ENCODE data around the gene SP2. TPM values are rescaled to one million over a fixed set of nuclear protein-coding genes. Genes with fewer than 3 reads are reported as not detected.
A peak's percentile ranks its signal among the peaks of the same experiment; 100 is the strongest.

The SP2 gene
- total and polyA plus RNA-seq, 2 of the 13 experiments (the other 11 are each of a cell fraction or from before 2014, with no cell fraction given): 1.4 to 4.8 TPM

DNA sequence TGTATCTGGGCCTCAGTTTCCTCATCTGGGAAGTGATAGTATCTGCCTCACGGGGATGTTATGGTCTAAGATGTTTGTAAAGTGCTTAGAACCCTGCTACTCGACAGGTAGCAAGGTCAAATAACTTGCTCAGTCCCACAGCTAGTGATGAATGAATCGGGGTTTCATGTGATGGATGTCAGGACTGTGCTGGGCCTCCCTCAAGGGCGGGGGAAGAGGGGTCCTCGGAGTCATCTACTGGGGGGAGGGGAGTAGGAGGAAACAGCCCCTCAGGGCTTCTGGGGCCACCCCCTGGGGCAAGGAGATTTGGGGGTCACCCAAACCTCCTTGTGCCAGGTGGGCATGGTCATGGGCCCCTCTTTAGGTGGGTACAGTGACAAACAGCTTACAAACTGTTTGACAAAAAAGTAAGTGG, 46.1 kb downstream of the SP2 start (continued):
- TF ChIP-seq, protein P1, sequence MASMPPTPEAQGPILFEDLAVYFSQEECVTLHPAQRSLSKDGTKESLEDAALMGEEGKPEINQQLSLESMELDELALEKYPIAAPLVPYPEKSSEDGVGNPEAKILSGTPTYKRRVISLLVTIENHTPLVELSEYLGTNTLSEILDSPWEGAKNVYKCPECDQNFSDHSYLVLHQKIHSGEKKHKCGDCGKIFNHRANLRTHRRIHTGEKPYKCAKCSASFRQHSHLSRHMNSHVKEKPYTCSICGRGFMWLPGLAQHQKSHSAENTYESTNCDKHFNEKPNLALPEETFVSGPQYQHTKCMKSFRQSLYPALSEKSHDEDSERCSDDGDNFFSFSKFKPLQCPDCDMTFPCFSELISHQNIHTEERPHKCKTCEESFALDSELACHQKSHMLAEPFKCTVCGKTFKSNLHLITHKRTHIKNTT (CRISPR knock-in tag; IDR thresholded peaks at IDR 0.05): no peak
- no peak for TF ChIP-seq NFE2L2 (IDR thresholded peaks at IDR 0.05; ENCODE audit: low read length)

DNA sequence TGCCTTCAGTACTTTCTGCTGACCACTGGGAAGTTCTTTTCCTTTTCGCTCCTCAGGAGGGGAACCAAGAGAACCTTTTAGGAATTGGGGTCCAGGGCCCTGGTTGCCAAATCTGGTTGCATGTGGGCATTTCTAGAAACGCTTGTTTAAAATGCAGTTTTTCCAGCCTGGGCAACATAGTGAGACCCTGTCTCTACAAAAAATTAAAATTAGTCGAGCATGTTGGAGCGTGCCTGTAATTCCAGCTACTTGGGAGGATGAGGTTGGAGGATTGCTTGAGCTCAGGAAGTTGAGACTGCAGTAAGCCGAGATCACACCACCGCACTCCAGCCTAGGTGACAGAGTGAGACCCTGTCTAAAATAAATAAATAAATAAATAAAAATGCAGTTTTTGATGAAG, 46.5 kb downstream of the SP2 start:
- no peak for DNase-seq (ENCODE audit: low spot score)
- Histone ChIP-seq H3K9me3 (ENCODE audit: low read length) (no peaks in the 10 kb centered on the region), H3K4me2 (ENCODE audit: low read depth, low read length) (peak overlapping the region; percentile 97), H3K36me3 (replicated peaks in 1 of 2; ENCODE audit: control insufficient read depth in 1 of 2, insufficient read depth in 2 of 2, low read length in 2 of 2) (peaks cover 6 to 35% of the 10 kb centered on the region in 2 experiments), H3K27ac (ENCODE audit: extremely low read length, insufficient read depth, low read length) (peak overlapping the region; percentile 95), H3K4me3 (replicated peaks in 1 of 3; ENCODE audit: insufficient read depth in 1 of 3, low read depth in 2 of 3, low read length in 3 of 3) (peak overlapping the region; percentile 75 to 87 (median 76)), H3K79me2 (ENCODE audit: insufficient read depth, low read length) (peaks cover 20% of the 10 kb centered on the region), H3K27me3 (ENCODE audit: control insufficient read depth in 1 of 2, insufficient read depth in 2 of 2, low read length in 2 of 2) (no peaks in the 10 kb centered on the region), H2AFZ (ENCODE audit: low read length) (no peak overlapping the region), H3K4me1 (ENCODE audit: insufficient read depth, low read length) (peaks cover 87% of the 10 kb centered on the region), H3K9ac (ENCODE audit: insufficient read depth, low read depth, low read length) (peak overlapping the region; percentile 90), H4K20me1 (ENCODE audit: insufficient read depth, low read length) (no peaks in the 10 kb centered on the region)
- BruUV-seq (replicated peaks): no TSS peak
- intact Hi-C loops (cut with micrococcal nuclease; ENCODE audit: unreplicated experiment) (no loop called here), in situ Hi-C loops (cut with HindIII; ENCODE audit: extremely low pct_ligation_motif_present, low pct_unique_long_range_greater_than_20kb) (no loop called here)
- ATAC-seq: no peak
- CTCF ChIA-PET (ENCODE audit: low intra/inter-chr PET ratio, low total read pairs): no interaction called here
- TF ChIP-seq, protein P2, sequence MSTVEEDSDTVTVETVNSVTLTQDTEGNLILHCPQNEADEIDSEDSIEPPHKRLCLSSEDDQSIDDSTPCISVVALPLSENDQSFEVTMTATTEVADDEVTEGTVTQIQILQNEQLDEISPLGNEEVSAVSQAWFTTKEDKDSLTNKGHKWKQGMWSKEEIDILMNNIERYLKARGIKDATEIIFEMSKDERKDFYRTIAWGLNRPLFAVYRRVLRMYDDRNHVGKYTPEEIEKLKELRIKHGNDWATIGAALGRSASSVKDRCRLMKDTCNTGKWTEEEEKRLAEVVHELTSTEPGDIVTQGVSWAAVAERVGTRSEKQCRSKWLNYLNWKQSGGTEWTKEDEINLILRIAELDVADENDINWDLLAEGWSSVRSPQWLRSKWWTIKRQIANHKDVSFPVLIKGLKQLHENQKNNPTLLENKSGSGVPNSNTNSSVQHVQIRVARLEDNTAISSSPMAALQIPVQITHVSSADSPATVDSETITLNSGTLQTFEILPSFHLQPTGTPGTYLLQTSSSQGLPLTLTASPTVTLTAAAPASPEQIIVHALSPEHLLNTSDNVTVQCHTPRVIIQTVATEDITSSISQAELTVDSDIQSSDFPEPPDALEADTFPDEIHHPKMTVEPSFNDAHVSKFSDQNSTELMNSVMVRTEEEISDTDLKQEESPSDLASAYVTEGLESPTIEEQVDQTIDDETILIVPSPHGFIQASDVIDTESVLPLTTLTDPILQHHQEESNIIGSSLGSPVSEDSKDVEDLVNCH (CRISPR knock-in tag; IDR thresholded peaks at IDR 0.05): 0 out of 2 replicates have a peak, but pooled peaks have one; percentile 10
- 0 out of 2 replicates have a peak, but pooled peaks have one; percentile 4 for TF ChIP-seq ZNF556 (CRISPR knock-in tag; IDR thresholded peaks at IDR 0.05; ENCODE audit: borderline replicate concordance)
- no peak for TF ChIP-seq MYC (CRISPR knock-in tag; IDR thresholded peaks at IDR 0.05; ENCODE audit: borderline replicate concordance)
- TF ChIP-seq, protein P3, sequence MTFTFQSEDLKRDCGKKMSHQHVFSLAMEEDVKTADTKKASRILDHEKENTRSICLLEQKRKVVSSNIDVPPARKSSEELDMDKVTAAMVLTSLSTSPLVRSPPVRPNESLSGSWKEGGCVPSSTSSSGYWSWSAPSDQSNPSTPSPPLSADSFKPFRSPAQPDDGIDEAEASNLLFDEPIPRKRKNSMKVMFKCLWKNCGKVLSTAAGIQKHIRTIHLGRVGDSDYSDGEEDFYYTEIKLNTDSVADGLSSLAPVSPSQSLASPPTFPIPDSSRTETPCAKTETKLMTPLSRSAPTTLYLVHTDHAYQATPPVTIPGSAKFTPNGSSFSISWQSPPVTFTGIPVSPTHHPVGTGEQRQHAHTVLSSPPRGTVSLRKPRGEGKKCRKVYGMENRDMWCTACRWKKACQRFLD (CRISPR knock-in tag; IDR thresholded peaks at IDR 0.05; ENCODE audit: borderline replicate concordance): no peak
- peak; percentile 80 for TF ChIP-seq ZNF121 (CRISPR knock-in tag; IDR thresholded peaks at IDR 0.05)
- TF ChIP-seq NFE2L1 (CRISPR knock-in tag; IDR thresholded peaks at IDR 0.05; ENCODE audit: borderline replicate concordance): no peak
- TF ChIP-seq ZNF550 (CRISPR knock-in tag; IDR thresholded peaks at IDR 0.05; ENCODE audit: borderline replicate concordance): no peak
- no peak for TF ChIP-seq SP5 (CRISPR knock-in tag; IDR thresholded peaks at IDR 0.05; ENCODE audit: borderline replicate concordance, low read depth)
- TF ChIP-seq, protein P4, sequence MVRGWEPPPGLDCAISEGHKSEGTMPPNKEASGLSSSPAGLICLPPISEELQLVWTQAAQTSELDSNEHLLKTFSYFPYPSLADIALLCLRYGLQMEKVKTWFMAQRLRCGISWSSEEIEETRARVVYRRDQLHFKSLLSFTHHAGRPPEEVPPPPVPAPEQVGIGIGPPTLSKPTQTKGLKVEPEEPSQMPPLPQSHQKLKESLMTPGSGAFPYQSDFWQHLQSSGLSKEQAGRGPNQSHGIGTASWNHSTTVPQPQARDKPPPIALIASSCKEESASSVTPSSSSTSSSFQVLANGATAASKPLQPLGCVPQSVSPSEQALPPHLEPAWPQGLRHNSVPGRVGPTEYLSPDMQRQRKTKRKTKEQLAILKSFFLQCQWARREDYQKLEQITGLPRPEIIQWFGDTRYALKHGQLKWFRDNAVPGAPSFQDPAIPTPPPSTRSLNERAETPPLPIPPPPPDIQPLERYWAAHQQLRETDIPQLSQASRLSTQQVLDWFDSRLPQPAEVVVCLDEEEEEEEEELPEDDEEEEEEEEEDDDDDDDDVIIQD (CRISPR knock-in tag; IDR thresholded peaks at IDR 0.05; ENCODE audit: low read depth): no peak
- no peak for TF ChIP-seq ZBTB3 (CRISPR knock-in tag; IDR thresholded peaks at IDR 0.05; ENCODE audit: borderline replicate concordance, low read depth)
- no peak for TF ChIP-seq ZNF468 (CRISPR knock-in tag; IDR thresholded peaks at IDR 0.05)
- POLR2A ChIA-PET: interaction anchor here (1.6 to 3.0 kb wide), 13 partner anchors 8 to 111 kb away, joined by 4 to 67 read pairs (median 16); partner anchors contain the start of genes CDK5RAP3, LRRC46, MRPL10 and NFE2L1
- no peak for FAIRE-seq
- 54% methylated on average over 6 of the region's 6 CpGs for WGBS (ENCODE audit: low lambda C conversion rate)

Data from HepG2 (cell line).